Left hindlimb (tissue), 1 donor: ENCODE measurements around the gene UBAC1.
"Not testable (repeated sequence)": the region's sequence is repeated elsewhere in the genome, so short reads cannot be mapped to it uniquely, and the experiment has no call there.

Experiments used
- DNase-seq: peaks from one replicate; pipeline ENCODE4 v3.0.0-alpha.2; 2018

UBAC1 gene

DNA sequence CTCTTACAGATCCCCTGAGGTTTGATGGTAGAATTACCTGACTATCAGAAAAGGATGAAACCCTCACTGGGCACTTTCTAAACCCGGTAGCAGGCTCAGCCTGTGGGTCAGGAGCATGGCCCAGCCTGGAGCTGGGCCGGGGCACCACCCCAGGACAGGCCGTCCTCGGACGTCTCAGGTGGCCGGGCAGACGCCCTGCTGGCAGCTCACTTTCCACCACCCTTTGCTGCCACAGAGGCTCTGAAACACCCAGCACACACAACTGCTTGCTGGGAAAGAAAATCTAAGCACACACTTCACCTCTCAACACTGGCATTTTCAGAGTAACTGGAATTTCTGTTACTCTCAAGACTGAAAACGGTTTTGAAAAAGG, 4.4 kb downstream of the UBAC1 start:
- DNase-seq, result no peak

- no peak for DNase-seq
Measured at GRCh38 chr9:135955934-135956801, 5.0 kb downstream of the UBAC1 start.

GRCh38 chr9:135952664-135953206, 8.4 kb downstream of the UBAC1 start:
- no peak for DNase-seq

DNA sequence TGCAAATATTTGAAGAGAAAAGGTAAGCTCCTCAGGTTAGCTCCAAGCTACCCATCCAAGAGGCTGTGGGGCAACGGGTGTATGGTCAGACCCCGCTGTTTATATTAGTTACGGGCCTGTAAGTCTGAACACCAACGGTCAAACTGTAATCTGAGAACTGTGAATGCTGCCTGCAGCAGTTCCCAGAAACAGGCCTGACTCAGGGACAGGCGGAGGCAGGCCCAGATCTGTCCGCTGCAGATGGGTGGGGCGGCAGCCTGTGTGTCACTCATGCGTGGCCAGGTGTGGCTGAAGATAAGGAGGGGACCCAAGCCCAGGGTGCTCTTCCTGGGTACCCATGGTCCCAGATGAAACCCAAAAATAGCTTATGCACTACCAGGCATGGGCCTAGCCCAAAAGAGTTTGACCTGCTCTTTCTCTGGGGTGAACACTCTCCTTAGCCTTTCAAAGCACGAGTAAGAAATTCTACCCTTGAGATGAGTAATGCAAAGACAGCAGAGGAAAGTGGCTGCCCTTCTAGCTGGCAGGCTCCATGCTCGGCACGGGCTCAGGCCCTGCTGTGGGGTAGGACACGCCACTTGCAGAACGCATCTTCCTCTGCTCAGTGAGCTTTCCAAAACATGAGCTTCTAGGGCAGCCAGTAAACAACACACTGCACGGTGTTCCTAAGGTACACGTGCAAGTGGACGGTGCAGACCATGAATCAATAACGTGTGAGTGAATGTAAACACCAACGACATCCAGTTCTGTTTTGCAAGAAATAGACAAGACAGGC, 9.1 kb downstream of the UBAC1 start:
- no peak for DNase-seq

GRCh38 chr9:135951310-135951709, 9.9 kb downstream of the UBAC1 start:
- DNase-seq, result not testable (repeated sequence)

- not testable (repeated sequence) for DNase-seq
Measured at GRCh38 chr9:135950841-135951240, 10.3 kb downstream of the UBAC1 start.

GRCh38 chr9:135950135-135950682, 11.0 kb downstream of the UBAC1 start:
- DNase-seq, result no peak

DNA sequence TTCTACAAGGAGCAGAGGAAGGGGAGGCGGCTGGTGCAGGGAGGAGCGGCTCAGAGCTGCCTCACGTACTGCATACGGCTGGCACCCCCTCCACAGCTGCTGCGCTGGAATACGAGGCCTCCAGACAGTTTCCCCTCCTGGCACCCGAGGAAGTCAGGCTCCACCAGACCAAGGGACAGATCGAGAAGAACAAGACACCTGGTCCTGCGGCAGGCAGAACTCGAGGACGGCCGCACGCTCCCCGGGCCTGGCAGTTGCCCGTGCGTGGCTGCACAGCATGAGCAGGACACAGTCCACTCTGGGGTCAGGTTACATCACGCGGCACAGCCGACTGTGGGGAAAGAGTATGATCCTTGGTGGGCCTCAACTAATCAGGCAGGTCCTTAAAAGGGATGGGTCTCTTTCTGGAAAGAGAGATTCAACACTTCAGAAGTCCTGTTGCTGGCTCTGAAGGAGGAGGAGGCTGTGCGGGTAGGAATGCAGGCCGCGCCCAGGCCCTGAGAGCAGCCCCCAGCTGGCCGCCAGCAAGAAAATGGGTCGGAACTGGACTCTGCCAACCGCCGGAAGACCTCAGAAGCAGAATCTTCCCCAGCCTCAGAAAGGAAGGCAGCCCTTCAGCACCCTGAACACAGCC, 11.6 kb downstream of the UBAC1 start:
- peak; percentile 34 for DNase-seq

DNA sequence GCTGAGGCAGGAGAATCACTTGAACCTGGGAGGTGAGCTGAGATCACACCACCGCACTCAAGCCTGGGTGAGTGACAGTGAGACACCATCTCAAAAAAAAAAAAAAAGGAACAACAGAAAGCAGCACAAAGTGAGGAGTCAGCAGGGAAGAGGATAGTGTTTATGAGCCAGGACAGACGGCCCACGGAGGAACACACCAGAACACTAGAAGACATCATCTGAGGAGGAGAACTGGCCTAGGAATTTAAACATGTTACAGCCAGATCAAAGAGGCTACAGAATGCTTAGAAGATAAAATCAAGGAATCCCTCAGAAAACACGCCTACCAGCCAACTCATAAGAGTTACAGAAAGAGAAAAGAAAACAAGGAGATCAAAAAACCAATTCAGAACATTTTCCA, 12.2 kb downstream of the UBAC1 start:
- DNase-seq, result no peak

DNA sequence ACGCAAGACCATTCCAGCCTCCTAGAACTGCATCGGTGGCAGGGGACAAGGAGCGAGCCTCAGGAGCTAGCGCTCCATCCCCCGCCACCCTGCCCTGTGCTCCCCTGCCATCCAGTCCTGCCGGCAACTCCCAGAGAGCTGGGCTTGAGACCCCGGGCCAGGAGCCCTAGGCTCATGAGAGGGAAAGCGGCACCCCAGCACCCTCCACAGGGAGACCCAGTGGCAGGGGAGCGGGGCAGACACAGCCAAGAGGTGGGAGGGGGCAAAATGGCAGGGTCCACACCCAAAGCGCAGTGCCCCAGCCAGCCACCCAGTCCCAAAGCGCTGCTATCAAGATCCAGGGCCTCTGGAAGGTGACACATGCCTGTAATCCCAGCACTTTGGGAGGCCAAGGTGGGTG, 12.7 kb downstream of the UBAC1 start:
- DNase-seq, result no peak

DNA sequence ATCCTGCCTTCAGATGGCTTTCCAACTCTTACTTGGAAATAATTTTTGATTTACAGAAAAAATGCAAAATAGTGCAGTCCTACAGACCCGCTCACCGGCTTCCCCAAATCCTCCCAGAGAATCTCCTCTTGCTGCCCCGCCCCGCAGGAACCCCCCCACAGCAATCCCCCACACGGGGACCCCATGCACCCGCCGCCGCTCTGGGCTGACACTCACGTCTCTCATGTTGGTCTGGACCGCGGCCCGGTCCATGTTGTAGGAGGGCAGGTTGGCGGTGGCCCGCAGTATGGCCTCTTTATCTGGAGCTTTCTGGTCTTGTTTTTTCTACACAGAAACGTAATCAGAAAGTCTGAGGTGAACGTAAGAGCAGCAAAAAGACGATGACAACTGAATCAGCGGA, 13.6 kb downstream of the UBAC1 start:
- DNase-seq, result no peak

DNA sequence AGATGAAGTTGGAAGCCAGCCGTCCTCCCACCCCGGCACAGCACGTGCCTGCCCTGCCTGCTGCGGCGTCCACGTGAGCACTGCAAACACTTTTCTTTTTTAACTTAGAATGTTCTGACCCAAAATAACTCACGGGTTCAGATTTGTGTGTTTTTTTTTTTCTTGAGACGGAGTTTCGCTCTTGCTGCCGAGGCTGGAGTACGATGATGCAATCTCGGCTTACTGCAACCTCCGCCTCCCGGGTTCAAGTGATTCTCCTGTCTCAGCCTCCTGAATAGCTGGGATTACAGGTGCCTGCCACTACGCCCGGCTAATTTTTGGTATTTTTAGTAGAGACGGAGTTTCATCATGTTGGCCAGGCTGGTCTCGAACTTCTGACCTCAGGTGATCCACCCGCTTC, 14.1 kb downstream of the UBAC1 start:
- not testable (repeated sequence) for DNase-seq

DNA sequence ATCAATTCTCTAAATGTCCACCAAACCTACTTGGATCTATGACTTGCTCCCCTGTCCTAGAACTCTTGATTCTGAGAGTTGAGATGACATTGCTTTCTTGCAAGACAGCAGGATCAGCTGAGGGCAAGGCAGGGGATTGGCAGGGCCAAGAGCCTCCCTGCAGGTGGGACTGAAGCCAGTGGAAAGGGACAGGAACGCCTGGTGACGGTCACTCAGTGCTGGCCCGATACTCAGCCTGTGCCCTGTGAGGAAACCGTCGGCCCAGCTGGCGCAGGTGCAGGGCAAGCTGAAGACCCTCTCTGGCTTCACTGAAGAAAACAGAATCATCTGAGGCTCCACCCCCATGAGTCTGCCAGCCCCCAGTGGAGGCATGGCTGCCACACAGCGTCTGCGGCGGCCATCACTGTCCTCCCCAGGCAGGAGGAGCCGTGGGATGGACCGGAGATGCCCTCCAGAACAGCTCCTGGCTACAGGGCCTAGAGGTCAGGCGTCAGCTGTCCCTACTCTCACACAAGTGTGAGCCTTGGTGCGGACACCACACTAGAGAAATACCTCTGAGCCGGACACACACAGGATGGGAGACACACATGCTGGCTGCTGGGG, 14.7 kb downstream of the UBAC1 start:
- no peak for DNase-seq

DNA sequence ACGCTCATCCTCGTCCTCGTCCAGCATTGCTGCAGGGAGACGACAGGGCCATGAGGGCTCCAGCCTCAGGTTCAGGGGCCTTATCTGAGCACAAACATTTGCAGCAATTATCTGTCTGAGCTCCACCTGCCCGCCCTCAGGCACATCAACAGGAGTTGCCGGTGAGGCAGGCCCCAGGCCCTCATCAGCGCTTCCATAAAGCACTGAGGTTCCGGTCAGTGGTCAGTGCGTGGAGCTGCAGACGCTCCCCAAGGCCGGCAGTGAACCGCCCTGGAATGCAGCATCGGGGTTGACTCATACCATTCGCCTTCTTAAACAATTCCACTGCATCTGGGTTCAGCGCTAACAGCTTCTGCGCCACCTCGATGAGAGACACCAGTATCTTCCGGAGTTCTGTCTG, 15.2 kb downstream of the UBAC1 start:
- no peak for DNase-seq

DNA sequence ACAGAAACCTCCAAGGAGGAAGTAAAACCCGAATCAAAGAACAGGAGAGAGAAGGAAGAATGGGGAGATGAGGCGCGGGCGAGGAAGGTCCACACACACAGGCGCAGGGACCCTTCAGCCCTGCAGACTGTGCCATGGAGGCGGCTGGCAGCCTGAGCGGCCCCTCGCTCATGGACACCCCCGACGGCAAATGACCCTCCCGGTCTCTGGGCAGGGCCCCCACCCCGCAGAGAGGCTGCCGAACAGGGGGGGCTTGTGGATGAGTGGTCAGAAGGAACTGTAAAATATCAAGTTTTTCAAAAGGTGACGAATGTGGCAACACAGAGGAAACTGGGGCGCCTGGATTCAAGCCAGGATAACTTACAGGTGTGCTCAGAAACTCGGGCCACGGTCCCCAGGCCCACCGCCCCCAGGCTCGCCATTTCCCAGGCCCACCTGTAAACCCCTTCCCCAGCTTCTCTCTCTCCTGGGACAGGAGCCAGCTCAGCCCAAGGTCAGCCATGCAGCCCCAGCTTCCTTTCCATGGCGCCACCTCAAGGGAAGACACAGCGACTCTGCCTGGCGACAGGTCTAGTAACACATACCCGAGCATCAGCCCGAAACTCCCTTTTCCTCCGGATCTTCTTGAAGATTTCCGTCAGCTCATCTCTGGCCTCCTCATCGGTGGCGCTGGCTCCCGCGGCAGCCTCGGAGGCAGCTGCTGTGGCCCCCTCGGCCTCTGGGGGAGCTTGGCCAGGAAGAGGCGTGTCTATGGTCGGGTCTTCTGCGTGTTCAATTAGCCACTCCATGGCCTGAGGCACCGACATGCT, 16.5 kb downstream of the UBAC1 start:
- no peak for DNase-seq

GRCh38 chr9:135943604-135944003, 17.6 kb downstream of the UBAC1 start:
- DNase-seq, result not testable (repeated sequence)

- no peak for DNase-seq
Measured at GRCh38 chr9:135941288-135941995, 19.7 kb downstream of the UBAC1 start.

DNA sequence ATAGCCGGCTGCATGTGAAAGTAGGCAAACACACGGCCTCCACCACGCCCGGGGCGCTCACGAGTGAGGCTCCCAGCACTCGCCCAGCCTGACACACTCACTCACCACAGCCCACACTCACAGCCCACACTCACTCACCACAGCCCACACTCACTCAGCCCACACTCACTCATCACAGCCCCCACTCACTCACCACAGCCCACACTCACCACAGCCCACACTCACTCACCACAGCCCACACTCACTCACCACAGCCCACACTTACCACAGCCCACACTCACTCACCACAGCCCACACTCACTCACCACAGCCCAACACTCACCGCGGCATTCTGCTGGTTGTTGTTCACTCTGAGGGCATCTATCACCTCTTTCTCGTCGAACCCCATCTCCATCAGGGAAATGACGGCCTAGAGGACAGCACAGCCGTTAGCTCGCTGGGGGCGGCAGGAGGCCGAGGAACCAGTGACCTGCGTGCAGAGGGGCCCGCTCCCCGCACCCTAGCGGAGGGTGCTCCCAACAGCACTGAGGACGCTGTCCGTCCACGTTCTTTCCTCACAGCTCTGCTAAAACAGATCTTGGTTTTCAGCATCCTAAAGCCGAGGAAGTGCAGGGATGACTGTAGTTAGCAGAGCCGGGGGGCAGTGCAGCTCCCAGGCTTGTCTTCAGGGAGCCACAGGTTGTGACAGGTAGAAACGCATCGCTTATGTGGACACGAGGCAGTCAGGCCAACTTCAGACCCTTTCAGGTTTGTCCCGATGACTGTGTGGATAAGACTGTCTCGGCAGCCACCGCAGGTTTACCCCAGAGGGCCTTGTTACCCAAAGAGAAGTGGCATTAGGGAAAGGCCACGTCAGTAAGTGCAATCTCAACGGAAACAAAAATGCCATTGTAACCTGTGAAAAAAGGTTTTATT, 21.6 kb downstream of the UBAC1 start:
- DNase-seq, result no peak

GRCh38 chr9:135937521-135938489, 23.4 kb downstream of the UBAC1 start:
- no peak for DNase-seq
